ENCODE results near the gene NFIB. TPM values are rescaled to one million over a fixed set of nuclear protein-coding genes. Genes with fewer than 3 reads are reported as not detected.

NFIB gene
- total RNA-seq, 2 donors from 2014 or later, result 74.4 to 80.1 TPM

DNA sequence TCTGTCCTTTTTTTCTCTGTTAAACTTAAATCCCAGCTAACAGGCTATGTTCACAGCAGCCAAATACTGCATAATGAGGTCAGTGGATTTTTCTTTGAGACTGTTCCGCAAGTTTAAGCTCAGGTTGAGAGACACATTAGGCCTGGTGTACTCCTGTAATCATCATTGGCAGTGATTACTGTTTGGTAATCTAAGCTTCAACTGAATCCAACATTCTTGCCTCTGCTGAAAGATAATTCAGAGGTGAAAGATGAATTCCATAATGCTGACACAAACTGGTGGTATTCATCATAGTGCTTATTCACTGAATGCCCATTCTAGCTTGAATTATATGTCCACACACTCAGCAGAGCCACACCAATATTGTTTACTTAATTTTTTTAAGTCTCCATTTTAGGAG, 108.5 kb downstream of the NFIB start:
- Histone ChIP-seq H3K4me3 (no peak overlapping the region), H3K9me3 (no peaks in the 10 kb centered on the region), H3K27ac (peak overlapping the region; percentile 22 to 81), H3K4me1 (peaks cover 0 to 74% of the 10 kb centered on the region in 2 donors), H3K36me3 (no peaks in the 10 kb centered on the region), H3K27me3 (no peaks in the 10 kb centered on the region)
- TF ChIP-seq, protein P1, sequence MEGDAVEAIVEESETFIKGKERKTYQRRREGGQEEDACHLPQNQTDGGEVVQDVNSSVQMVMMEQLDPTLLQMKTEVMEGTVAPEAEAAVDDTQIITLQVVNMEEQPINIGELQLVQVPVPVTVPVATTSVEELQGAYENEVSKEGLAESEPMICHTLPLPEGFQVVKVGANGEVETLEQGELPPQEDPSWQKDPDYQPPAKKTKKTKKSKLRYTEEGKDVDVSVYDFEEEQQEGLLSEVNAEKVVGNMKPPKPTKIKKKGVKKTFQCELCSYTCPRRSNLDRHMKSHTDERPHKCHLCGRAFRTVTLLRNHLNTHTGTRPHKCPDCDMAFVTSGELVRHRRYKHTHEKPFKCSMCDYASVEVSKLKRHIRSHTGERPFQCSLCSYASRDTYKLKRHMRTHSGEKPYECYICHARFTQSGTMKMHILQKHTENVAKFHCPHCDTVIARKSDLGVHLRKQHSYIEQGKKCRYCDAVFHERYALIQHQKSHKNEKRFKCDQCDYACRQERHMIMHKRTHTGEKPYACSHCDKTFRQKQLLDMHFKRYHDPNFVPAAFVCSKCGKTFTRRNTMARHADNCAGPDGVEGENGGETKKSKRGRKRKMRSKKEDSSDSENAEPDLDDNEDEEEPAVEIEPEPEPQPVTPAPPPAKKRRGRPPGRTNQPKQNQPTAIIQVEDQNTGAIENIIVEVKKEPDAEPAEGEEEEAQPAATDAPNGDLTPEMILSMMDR (IDR thresholded peaks at IDR 0.05), result no peak
- DNase-seq (ENCODE audit: low spot score), result no peak

- H3K9me3 ChIP-seq, result no peaks in the 10 kb centered on the region
- peak overlapping the region in 1 of 2 donors; percentile 5 for H3K4me3 ChIP-seq
- TF ChIP-seq, protein P1 (IDR thresholded peaks at IDR 0.05), result no peak
- no peak for DNase-seq (ENCODE audit: low spot score)
- H3K27me3 ChIP-seq, result no peaks in the 10 kb centered on the region
- no peaks in the 10 kb centered on the region for H3K36me3 ChIP-seq
- peaks cover 0 to 83% of the 10 kb centered on the region in 2 donors for H3K4me1 ChIP-seq
- peak overlapping the region; percentile 68 to 81 for H3K27ac ChIP-seq
These were observed 110.4 kb downstream of the NFIB start for GRCh38 chr9:14203356-14204056.

- no peak overlapping the region for H3K4me3 ChIP-seq
- H3K4me1 ChIP-seq, result peaks cover 0 to 89% of the 10 kb centered on the region in 2 donors
- TF ChIP-seq, protein P1 (IDR thresholded peaks at IDR 0.05), result no peak
- H3K27ac ChIP-seq, result peak overlapping the region; percentile 58 to 79
- H3K36me3 ChIP-seq, result no peaks in the 10 kb centered on the region
- H3K9me3 ChIP-seq, result no peaks in the 10 kb centered on the region
- peak; percentile 79 for DNase-seq (ENCODE audit: low spot score)
- H3K27me3 ChIP-seq, result no peaks in the 10 kb centered on the region
These were observed 115.0 kb downstream of the NFIB start for GRCh38 chr9:14198841-14199455.

GRCh38 chr9:14198047-14198840, 115.7 kb downstream of the NFIB start:
- Histone ChIP-seq H3K36me3 (no peaks in the 10 kb centered on the region), H3K27ac (peak overlapping the region; percentile 58 to 79), H3K4me3 (no peak overlapping the region), H3K9me3 (no peaks in the 10 kb centered on the region), H3K27me3 (no peaks in the 10 kb centered on the region), H3K4me1 (peaks cover 0 to 82% of the 10 kb centered on the region in 2 donors)
- TF ChIP-seq, protein P1 (IDR thresholded peaks at IDR 0.05), result no peak
- DNase-seq (ENCODE audit: low spot score), result no peak

DNA sequence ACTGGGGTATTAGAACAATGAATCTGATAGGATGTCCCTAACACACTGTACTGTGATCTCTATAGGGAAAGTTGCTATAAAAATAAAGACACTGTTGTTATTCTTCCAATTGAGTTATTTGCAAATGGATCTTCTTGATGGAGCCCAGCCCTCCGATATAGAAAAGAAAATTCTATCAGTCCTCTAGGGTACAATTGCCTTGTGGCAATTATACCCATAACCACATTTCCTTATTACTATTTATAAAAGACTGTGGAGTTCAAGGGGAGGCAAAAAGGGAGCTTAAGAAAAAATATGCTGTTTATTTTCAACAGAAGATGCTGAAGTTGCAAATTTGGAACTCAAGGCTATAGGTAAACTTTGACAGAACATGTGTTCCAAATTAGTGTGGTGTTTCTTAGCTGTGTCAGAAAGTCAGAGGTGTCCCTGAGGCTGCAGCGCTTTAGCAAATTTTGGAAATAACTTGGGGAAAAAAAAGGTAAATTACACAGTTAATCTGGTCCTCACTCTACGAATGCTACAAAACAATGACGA, 116.5 kb downstream of the NFIB start:
- TF ChIP-seq, protein P1 (IDR thresholded peaks at IDR 0.05), result no peak
- Histone ChIP-seq H3K27me3 (no peaks in the 10 kb centered on the region), H3K4me1 (peaks cover 0 to 82% of the 10 kb centered on the region in 2 donors), H3K27ac (no peak overlapping the region), H3K36me3 (no peaks in the 10 kb centered on the region), H3K4me3 (no peak overlapping the region), H3K9me3 (no peaks in the 10 kb centered on the region)
- DNase-seq (ENCODE audit: low spot score), result no peak
